Eye (tissue), 1 donor: ENCODE data around the gene DCAF10.
"Not testable (repeated sequence)": the region's sequence is repeated elsewhere in the genome, so short reads cannot be mapped to it uniquely, and the experiment has no call there.

Experiments
- DNase-seq: peaks from one replicate; pipeline ENCODE4 v3.0.0-alpha.2; 2015

The DCAF10 gene

DNA sequence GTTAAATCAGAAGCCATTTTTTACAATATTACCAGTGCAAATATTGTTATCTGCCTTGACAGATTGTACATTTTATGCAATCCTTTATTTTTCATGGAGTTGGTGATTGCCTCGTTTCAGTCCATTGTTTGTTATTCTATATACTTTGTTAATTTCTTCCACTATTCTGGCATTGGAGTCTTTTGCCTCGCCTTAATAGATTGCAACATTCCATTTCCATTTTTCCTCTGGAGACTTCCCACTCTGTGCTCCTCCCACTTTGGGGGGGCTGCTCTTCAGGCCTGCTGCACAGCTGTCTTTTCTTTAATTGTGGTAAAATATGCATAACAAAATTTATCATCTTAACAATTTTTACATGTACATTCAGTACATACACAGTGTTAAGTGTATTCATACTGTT, 4.4 kb upstream of the DCAF10 start:
- no peak for DNase-seq

DNA sequence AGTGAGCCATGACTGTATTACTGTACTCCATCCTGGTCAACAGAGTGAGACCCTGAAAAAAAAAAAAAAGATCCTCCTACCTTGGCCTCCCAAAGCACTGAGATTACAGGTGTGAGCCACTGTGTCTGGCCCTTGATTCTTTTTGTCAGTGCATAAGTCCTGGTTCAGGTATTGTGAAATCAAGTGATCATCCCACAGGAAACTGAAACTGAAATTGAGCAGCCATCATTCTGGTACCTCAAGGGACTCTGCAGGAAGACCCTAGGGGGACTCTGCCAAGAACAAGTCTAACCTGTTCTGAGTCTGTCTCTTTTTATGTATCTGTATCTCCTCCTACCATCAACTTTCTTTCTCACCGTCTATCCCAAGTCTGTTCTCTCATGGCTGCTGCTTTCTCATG, 1.9 kb upstream of the DCAF10 start:
- DNase-seq = no peak

DNA sequence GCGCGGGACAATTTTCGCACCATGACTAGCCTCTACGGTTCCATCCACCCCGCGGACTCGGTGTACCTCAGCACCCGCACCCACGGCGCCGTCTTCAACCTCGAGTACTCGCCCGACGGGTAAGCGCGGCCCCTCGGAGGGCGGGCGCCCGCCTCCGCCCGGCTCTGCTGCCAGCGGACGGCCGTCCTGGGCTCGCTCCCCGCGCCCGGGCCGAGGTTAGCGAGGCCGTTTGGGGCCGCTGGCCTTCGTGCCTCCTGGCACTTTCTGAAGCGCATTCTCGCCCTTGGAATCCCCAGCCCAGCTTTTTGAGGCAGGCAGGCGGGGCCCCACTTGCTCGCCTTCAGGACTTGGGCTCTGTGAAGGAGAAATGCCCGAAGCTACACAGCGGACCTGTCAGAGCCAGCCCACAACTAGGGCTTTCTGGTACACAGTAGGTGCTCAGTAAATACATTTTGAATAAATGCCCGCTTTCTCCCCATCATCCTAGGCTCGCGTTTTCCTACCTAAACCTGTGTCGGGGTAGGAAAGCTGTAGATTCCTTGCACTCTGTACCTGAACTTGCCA, 772 bp downstream of the DCAF10 start:
- no peak for DNase-seq

DNA sequence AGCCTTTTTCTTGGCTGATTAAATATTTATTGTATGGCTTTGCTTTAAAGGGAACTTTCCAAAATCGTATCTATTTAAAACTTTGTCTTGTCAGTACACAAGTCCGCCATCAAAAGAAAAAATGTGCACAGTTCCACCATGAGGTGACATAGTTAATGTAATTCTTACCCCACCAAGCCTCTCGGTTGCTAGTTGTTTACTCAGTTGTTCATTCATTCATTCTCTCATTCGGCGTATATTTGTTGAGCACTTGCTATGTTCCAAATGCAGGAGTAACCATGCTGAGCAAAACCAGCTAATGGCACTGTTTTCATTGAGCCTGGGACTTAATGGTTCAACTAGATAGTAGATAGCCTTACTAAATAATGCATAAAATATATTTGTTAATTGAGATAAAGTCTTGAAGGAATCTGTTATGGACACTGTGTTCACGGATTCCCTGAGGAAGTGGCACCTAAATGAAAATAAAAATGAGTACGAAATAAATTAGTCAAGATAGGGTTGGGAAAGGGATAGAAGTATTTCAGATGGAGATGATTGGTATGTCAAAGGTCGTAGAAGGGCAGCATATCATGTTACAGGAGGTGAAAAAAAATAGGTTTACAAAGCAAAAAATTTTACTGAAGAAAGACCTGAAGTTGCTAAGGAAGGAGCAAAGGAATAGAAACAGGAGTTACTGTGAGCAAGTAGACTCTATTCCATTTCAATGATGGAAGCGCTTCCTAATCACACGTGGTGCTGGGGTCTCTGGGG, 1.5 kb downstream of the DCAF10 start:
- no peak for DNase-seq

- peak; percentile 38 for DNase-seq
Observed at GRCh38 chr9:37806271-37806670, 5.7 kb downstream of the DCAF10 start.

GRCh38 chr9:37809676-37810075, 9.1 kb downstream of the DCAF10 start:
- not testable (repeated sequence) for DNase-seq

GRCh38 chr9:37811906-37812476, 11.4 kb downstream of the DCAF10 start:
- no peak for DNase-seq

GRCh38 chr9:37812773-37813379, 12.3 kb downstream of the DCAF10 start:
- no peak for DNase-seq

DNA sequence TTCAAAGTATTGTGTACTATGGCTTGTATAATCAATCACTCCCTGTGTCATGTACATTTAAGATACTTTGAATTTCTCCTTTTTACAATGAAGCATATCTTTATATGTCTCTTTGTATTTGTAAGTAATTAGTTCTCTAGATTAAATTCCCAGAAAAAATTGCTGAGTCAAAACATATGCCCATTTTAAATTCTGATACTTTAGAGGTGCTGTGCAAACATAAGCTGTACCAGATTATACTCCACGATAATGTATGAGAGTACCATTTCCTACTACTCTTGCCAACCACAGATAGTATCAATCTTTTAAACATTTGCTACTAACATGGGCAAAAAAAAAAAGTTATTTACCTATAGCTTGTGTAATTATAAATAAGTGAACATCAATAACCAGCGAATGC, 18.3 kb downstream of the DCAF10 start:
- DNase-seq = no peak

- DNase-seq = no peak
Observed at GRCh38 chr9:37820142-37820541, 19.5 kb downstream of the DCAF10 start.

GRCh38 chr9:37825174-37825573, 24.6 kb downstream of the DCAF10 start:
- not testable (repeated sequence) for DNase-seq

DNA sequence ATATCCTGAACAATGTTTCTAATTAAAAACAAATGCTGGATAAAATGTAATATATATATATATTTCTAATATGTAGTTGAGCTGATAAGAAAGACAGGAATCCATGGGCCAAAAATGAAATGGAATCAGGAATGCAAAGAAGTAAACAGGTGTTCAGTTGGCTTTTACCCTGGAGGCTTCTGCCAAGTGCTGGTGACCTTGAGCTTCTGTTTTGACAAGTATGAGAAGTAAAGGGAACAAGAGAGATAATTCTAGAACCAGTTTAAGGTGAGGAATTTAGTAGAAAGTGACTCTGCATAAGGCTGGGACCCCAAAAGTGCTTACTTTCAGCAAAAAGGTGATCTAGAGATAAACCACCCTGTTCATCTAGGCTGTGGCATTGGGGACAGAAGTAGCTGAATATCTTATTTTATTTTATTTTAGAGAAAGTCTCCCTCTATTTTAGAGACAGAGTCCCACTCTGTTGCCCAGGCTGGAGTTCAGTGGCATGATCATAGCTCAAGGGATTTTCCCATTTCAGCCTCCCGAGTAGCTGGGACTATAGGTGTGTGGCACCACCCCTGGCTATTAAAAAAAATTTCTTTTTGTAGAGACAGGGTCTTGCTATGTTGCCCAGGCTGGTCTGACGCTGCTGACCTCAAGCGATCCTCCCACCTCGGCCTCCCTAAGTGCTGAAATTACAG, 27.0 kb downstream of the DCAF10 start:
- DNase-seq = no peak

DNA sequence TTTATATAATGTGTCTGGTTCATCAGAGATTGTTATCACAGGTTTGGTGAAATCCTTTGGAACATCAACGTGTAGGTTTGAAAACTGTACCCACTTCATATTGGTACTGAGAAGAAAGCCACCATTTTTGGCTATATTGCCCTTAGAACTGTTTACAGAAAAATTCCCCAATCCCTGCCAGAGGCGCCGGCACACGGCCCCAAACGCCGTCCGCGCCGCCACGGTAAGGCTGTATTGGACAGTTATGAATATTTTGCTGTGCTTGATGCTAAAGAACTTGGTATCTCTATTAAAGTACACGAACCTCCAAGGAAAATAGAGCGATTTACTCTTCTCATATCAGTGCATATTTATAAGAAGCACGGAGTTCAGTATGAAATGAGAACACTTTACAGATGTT, 35.2 kb downstream of the DCAF10 start:
- no peak for DNase-seq

- no peak for DNase-seq
Observed at GRCh38 chr9:37836386-37836785, 35.8 kb downstream of the DCAF10 start.

DNA sequence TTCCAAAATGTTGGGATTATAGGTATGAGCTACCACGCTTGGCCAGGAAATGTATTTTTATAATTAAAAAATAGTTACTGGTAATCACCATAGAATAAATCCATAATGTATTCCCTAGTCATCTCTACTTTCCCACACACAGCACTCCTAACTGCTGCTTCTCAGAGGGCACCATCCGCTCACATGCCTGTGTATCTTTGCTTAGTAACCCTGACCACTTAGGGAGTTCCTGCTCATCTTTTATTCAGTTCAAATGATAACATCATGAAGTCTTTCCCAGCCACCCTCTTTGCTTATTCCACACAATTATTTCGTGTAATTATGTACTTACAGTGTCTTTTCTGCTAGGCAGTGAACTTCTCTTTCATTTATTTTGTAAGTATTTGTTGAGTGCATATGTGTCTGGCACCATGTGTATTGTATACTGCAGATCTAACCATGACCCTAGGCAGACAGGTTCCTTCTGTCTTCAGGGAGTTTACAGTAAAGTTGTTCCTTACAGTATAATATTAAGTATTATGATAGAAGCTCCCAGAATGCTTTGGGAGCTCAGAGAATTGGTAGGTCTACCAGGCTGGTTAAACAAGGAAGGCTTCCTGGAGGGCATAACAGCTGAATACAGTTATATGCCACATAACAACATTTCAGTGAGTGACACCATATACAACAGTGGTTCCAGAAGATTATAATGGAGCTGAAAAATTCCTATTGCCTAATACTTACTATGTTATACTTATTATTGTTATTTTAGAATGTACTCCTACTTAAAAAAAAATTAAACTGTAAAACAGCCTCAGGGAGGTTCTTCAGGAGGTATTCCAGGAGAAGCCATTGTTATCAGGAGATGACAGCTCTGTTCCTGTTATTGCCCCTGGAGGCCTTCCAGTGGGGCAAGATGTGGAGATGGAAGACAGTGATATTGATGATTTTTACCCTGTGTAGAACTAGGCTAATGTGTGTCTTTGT, 39.2 kb downstream of the DCAF10 start:
- no peak for DNase-seq

DNA sequence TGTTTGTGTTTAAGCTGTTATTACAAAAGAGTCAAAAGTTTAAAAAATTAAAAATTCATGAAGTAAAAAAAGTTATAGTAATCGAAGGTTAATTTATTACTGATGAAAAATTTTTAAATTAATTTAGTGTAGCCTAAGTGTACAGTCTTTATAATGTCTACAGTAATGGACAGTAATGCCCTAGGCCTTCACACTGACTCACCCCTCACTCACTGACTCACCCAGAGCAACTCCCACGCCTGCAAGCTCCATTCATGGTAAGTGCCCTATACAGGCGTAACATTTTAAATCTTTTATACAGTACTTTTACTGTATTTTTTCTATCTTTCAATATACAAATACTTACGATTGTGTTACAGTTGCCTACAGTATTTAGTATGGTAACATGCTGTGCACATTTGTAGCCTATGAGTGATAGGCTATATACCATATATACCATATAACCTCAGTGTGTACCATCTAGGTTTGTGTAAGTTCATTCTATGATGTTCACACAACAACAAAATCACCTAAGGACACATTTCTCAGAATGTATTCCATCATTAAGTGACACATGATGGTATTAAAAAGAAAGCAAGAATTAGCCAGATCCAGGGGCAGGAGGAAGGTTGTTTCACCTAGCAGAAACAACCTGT, 40.1 kb downstream of the DCAF10 start:
- DNase-seq = no peak

- DNase-seq = no peak
Observed at GRCh38 chr9:37852222-37852621, 51.6 kb downstream of the DCAF10 start.

DNA sequence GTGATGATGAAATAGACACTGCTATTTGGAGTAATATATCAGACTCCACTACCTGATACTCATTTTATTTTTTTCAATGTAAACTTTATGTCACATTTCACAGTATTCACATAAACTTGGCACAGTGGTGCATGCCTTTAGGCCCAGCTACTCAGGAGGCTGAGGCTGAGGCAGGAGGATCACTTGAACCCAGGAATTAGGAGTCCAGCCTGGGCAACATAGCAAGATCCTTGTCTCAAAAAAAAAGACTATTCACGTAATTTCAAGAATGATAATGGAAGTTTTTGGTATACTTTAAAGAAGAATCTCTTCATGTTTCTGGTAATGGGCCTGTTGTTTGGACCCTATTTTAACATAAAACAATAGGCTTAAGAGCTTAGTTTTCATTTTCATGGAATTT, 56.0 kb downstream of the DCAF10 start:
- DNase-seq = no peak

DNA sequence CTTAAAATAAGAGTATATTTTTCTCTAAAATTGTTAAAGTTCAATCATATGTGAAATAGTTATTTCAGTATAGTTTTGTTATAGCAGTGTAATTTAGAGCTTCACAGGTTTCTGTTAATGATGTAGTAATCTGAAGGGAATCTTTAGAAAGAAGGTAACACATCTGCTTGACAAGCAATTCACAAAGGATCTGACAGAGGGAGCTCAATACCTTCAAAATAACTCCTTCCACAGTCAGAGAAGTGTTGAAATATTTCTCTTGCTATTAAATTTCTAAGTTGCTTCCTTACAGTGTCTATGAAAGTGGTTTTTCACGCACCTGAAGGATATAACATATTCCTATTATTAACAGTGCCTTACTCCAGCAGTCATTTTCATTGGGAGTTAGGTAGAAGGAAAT, 58.4 kb downstream of the DCAF10 start:
- no peak for DNase-seq

- no peak for DNase-seq
Observed at GRCh38 chr9:37862530-37862929, 61.9 kb downstream of the DCAF10 start.

- no peak for DNase-seq
Observed at GRCh38 chr9:37870081-37870798, 69.6 kb downstream of the DCAF10 start.
